BJ (cell line): ENCODE data around the gene GRIN3A. TPM values are rescaled to one million over a fixed set of nuclear protein-coding genes. Genes with fewer than 3 reads are reported as not detected.
A peak's percentile ranks its signal among the peaks of the same experiment; 100 is the strongest.

Experiments used
- CTCF ChIA-PET: fragments of 350-600 bp; formaldehyde crosslinking; extraction: SDS; loops from one replicate; lab custom pipeline; 2021; ENCODE audit warnings: antibody characterized with exemption, inconsistent platforms; lab: Yijun Ruan, JAX
- POLR2A ChIA-PET: fragments of 300-600 bp; sonication (Branson Sonifier 250); formaldehyde crosslinking; extraction: SDS; loops from one replicate; lab custom pipeline; 2021; ENCODE audit warnings: antibody characterized with exemption; lab: Charles Lee
- DNase-seq: peaks from one replicate; pipeline ENCODE4 v3.0.0-alpha.2; 2011; ENCODE audit warnings: low read depth
- H3K27me3 ChIP-seq: 2 replicates; pipeline ENCODE4 v1.6.0; 2011; ENCODE audit warnings: low read length; ENCODE audit not compliant: control insufficient read depth, insufficient read depth
- H3K36me3 ChIP-seq: 2 replicates; pipeline ENCODE4 v1.5.1; 2011; ENCODE audit warnings: low read length; ENCODE audit not compliant: control insufficient read depth, insufficient read depth
- H3K4me3 ChIP-seq: 2 replicates; pipeline ENCODE4 v1.5.1; 2011; ENCODE audit warnings: low read depth, mild to moderate bottlenecking, control low read depth, low read length
- CTCF ChIP-seq: IDR thresholded peaks from 2 replicates; pipeline ENCODE4 v1.5.1; 2011; ENCODE audit warnings: low read depth, mild to moderate bottlenecking, control low read depth, inconsistent platforms, low read length, moderate library complexity; ENCODE audit not compliant: insufficient read depth
- polyA plus RNA-seq: library from polyadenylated mRNA; depleted of rRNA; stranded (reverse); fragments of >200 nt; gene quantifications from 2 replicates; pipeline ENCODE4 v1.2.3, GENCODE V29; 2011

GRIN3A gene
- polyA plus RNA-seq, 1 experiment, result not detected

GRCh38 chr9:101567725-101568350 lies 170.6 kb downstream of the GRIN3A start:
- no peak for TF ChIP-seq CTCF
- H3K27me3 ChIP-seq, result no peaks in the 10 kb centered on the region
- ChIA-PET POLR2A (no interaction called here), CTCF (interaction anchor here (0.8 to 2.2 kb wide), 11 partner anchors 9 to 119 kb away, joined by 3 to 10 read pairs (median 4); partner anchors contain the start of gene RNF20)
- no peak overlapping the region for H3K4me3 ChIP-seq
- no peak for DNase-seq
- H3K36me3 ChIP-seq, result peaks cover 4% of the 10 kb centered on the region; the same call in 1 of the 2 replicates

DNA sequence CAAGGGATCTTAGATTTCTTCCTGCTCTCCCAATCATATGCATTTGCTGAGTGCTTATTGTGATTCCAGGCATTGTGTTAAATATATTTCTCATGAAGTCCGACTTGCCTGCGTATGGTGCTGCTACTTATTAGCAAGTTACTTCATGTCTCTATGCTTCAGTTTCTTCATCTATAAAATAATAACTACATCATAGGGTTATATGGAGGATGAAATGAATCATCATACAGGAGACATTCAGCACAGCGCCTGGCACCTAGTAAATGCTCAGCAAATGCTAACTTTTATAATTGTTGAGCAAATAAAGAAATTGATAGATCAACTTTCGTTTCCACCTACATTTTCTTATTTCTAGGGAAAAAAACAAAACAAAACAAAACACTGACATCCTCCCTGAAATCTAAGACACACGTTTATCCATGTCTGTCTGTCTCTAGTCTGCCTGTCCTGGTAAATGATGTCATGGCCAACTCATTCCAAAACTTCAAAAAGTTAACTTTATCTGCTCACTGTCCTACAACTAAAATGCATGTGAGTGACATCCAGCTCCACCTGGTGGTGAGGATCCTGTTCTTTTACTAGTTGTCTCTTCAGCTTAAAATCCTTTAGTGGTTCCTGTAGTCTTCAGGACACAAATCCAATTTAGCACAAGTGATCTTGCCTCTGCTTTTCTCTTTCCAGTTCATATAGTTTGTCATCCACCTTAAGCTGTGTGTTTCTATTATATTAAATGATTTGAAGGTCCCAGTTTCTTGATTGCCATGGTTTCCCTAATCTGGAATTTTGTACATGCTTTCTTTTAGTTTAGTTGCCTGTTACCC lies 171.3 kb downstream of the GRIN3A start:
- ChIA-PET POLR2A (interaction anchor here (0.6 kb wide), 1 partner anchor 78 kb away, joined by 3 read pairs; no protein-coding TSS in a partner anchor), CTCF (interaction anchor here (0.8 to 2.2 kb wide), 11 partner anchors 9 to 118 kb away, joined by 3 to 10 read pairs (median 4); partner anchors contain the start of gene RNF20)
- Histone ChIP-seq H3K36me3 (peaks cover 6% of the 10 kb centered on the region; the same call in 1 of the 2 replicates), H3K4me3 (no peak overlapping the region), H3K27me3 (no peaks in the 10 kb centered on the region)
- TF ChIP-seq CTCF, result peak; percentile 59
- DNase-seq, result no peak

- no peaks in the 10 kb centered on the region for H3K27me3 ChIP-seq
- TF ChIP-seq CTCF, result no peak
- ChIA-PET CTCF (interaction anchor here (0.5 to 2.8 kb wide), 5 partner anchors 14 to 1253 kb away, joined by 3 to 13 read pairs (median 6); no protein-coding TSS in a partner anchor), POLR2A (interaction anchor here (0.6 kb wide), 1 partner anchor 20 kb away, joined by 9 read pairs; no protein-coding TSS in a partner anchor)
- no peak for DNase-seq
- H3K36me3 ChIP-seq, result peaks cover 11% of the 10 kb centered on the region
- no peak overlapping the region for H3K4me3 ChIP-seq
Observed at GRCh38 chr9:101564252-101564651, 174.2 kb downstream of the GRIN3A start.

- no peak for DNase-seq
- peaks cover 11% of the 10 kb centered on the region for H3K36me3 ChIP-seq
- POLR2A ChIA-PET, result no interaction called here
Observed at GRCh38 chr9:101562966-101563365, 175.5 kb downstream of the GRIN3A start.

More at GRCh38 chr9:101562966-101563365, 175.5 kb downstream of the GRIN3A start:
- Histone ChIP-seq H3K4me3 (no peak overlapping the region), H3K27me3 (no peaks in the 10 kb centered on the region)
- no peak for TF ChIP-seq CTCF
- CTCF ChIA-PET, result interaction anchor here (1.1 to 2.8 kb wide), 5 partner anchors 10 to 114 kb away, joined by 3 to 10 read pairs (median 5); no protein-coding TSS in a partner anchor
